ENCODE results near the gene UPF1.
A peak's percentile ranks its signal among the peaks of the same experiment; 100 is the strongest.

UPF1 gene

GRCh38 chr19:18889949-18890745, 58.4 kb downstream of the UPF1 start:
- H3K9ac ChIP-seq (ENCODE audit: low read length): no peak overlapping the region
- H3K9me3 ChIP-seq (ENCODE audit: low read length): no peaks in the 10 kb centered on the region
- no peak overlapping the region for H3K27ac ChIP-seq (ENCODE audit: low read depth, low read length)
- no peaks in the 10 kb centered on the region for H3K36me3 ChIP-seq (ENCODE audit: insufficient read depth, low read length)
- no peak overlapping the region for H3K4me3 ChIP-seq (ENCODE audit: low read depth in 1 of 2, low read length in 2 of 2)
- no peaks in the 10 kb centered on the region for H3K4me1 ChIP-seq (ENCODE audit: insufficient read depth, low read length)
- H3K27me3 ChIP-seq (ENCODE audit: control insufficient read depth in 1 of 2, insufficient read depth in 2 of 2, low read length in 2 of 2): peaks cover 8 to 21% of the 10 kb centered on the region in 2 donors

GRCh38 chr19:18893587-18894253, 62.0 kb downstream of the UPF1 start:
- no peaks in the 10 kb centered on the region for H3K9me3 ChIP-seq (ENCODE audit: low read length)
- H3K4me1 ChIP-seq (ENCODE audit: insufficient read depth, low read length): no peaks in the 10 kb centered on the region
- no peak overlapping the region for H3K27ac ChIP-seq (ENCODE audit: low read depth, low read length)
- peaks cover 8 to 39% of the 10 kb centered on the region in 2 donors for H3K27me3 ChIP-seq (ENCODE audit: control insufficient read depth in 1 of 2, insufficient read depth in 2 of 2, low read length in 2 of 2)
- no peak overlapping the region for H3K9ac ChIP-seq (ENCODE audit: low read length)
- H3K36me3 ChIP-seq (ENCODE audit: insufficient read depth, low read length): no peaks in the 10 kb centered on the region
- no peak overlapping the region for H3K4me3 ChIP-seq (ENCODE audit: low read depth in 1 of 2, low read length in 2 of 2)

GRCh38 chr19:18894254-18895037, 62.7 kb downstream of the UPF1 start:
- Histone ChIP-seq H3K4me1 (ENCODE audit: insufficient read depth, low read length) (no peaks in the 10 kb centered on the region), H3K9me3 (ENCODE audit: low read length) (no peaks in the 10 kb centered on the region), H3K9ac (ENCODE audit: low read length) (no peak overlapping the region), H3K4me3 (ENCODE audit: low read depth in 1 of 2, low read length in 2 of 2) (peak overlapping the region in 1 of 2 donors; percentile 41), H3K27me3 (ENCODE audit: control insufficient read depth in 1 of 2, insufficient read depth in 2 of 2, low read length in 2 of 2) (peaks cover 8 to 39% of the 10 kb centered on the region in 2 donors), H3K36me3 (ENCODE audit: insufficient read depth, low read length) (no peaks in the 10 kb centered on the region), H3K27ac (ENCODE audit: low read depth, low read length) (no peak overlapping the region)

DNA sequence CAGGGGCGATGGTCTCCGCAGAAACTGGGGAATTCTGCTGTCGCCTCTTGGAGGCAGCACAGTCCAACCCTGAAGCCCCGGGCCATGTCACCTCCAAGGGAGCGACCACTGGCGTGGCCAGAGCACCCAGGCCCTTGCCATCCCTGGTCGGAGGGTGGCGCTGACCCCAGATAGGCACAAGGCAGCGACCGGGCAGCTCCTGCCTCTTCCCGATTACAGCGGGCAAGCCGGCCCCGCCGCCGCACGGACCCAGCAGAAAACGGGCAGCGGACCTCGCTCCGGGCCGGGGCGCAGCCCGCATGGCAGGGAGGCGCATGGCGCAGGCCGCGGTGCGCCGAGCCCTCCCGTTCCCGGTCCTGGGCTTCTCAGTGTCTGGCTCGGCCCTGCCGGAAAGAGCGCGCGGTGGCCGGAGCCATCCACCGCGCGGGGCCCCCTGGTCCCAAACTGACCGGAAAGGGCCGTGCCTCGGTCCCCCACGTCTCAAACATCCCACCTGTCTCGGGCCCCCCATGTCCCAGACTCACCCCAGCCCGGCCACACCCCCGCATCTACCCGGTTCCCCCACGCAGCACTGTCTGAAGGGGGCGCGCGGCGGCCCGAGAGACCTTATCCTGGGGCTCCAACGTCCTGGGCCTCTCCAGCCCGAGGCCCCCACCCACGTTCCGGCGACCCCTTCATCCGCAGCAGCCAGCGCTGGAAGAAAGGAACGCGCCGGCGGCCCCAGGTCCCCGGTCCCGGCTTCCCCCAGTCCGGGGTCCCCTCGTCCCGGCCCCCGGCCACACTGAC, 63.5 kb downstream of the UPF1 start:
- Histone ChIP-seq H3K4me1 (ENCODE audit: insufficient read depth, low read length) (no peaks in the 10 kb centered on the region), H3K4me3 (ENCODE audit: low read depth in 1 of 2, low read length in 2 of 2) (peak overlapping the region; percentile 41 to 47), H3K27me3 (ENCODE audit: control insufficient read depth in 1 of 2, insufficient read depth in 2 of 2, low read length in 2 of 2) (peaks cover 8 to 39% of the 10 kb centered on the region in 2 donors), H3K36me3 (ENCODE audit: insufficient read depth, low read length) (no peaks in the 10 kb centered on the region), H3K9ac (ENCODE audit: low read length) (no peak overlapping the region), H3K27ac (ENCODE audit: low read depth, low read length) (no peak overlapping the region), H3K9me3 (ENCODE audit: low read length) (no peaks in the 10 kb centered on the region)

- Histone ChIP-seq H3K36me3 (ENCODE audit: insufficient read depth, low read length) (peaks cover 4% of the 10 kb centered on the region), H3K4me3 (ENCODE audit: low read depth in 1 of 2, low read length in 2 of 2) (peak within 1 kb of the TSS; percentile 41 to 47), H3K9ac (ENCODE audit: low read length) (no peak within 1 kb of the TSS), H3K27me3 (ENCODE audit: control insufficient read depth in 1 of 2, insufficient read depth in 2 of 2, low read length in 2 of 2) (peaks cover 8 to 39% of the 10 kb centered on the region in 2 donors), H3K27ac (ENCODE audit: low read depth, low read length) (no peak within 1 kb of the TSS), H3K9me3 (ENCODE audit: low read length) (no peaks in the 10 kb centered on the region), H3K4me1 (ENCODE audit: insufficient read depth, low read length) (no peaks in the 10 kb centered on the region)
Measured at GRCh38 chr19:18895824-18896341, 64.1 kb downstream of the UPF1 start, which contains the start of gene CERS1. Gene CERS1, minus strand, starts transcription at chr19:18896158. Its CDS starts 86 bp downstream, at chr19:18896072.

- Histone ChIP-seq H3K4me1 (ENCODE audit: insufficient read depth, low read length) (no peaks in the 10 kb centered on the region), H3K9ac (ENCODE audit: low read length) (no peak overlapping the region), H3K36me3 (ENCODE audit: insufficient read depth, low read length) (peaks cover 10% of the 10 kb centered on the region), H3K27me3 (ENCODE audit: control insufficient read depth in 1 of 2, insufficient read depth in 2 of 2, low read length in 2 of 2) (peaks cover 8 to 39% of the 10 kb centered on the region in 2 donors), H3K4me3 (ENCODE audit: low read depth in 1 of 2, low read length in 2 of 2) (no peak overlapping the region), H3K9me3 (ENCODE audit: low read length) (no peaks in the 10 kb centered on the region), H3K27ac (ENCODE audit: low read depth, low read length) (no peak overlapping the region)
Measured at GRCh38 chr19:18896421-18896841, 64.7 kb downstream of the UPF1 start.

DNA sequence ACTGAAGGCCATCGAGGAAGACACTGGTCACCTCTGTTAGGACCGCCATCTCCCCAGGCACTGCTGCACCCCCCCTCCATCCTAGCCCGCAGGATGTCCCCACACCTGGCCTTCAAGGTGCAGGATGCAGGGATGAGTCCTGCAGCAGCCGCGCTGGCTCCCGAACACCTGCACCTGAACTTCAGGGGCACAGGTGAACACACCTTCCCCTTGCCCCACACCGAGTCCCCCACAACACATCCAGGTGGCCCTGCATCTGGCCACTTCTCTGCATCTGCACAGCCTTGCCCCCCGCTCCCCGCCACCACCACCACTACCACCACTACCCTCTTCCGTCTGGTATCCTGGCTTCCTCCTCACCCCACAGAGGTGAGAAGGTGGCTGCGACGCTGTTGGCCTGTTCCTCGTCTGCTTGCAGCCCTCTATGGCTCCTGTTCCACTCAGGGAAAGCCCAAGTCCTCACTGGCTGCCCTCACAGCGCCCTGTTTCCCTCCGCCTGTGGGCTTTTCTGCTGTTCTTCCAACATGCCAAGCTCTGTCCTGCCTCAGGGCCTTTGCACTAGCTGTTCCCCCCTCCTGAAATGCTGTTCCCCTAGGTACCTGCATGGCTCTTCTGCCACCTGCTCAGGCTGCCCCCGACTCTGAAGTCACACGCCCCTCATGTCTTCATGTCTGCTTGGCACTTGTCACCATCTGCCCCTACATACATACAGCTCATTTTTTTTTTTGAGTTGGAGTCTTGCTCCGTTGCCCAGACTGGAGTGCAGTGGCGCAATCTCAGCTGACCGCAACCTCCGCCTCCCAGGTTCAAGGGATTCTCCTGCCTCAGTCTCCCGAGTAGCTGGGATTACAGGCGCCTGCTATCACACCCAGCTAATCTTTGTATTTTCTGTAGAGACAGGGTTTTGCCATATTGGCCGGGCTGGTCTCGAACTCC, 65.6 kb downstream of the UPF1 start:
- Histone ChIP-seq H3K27ac (ENCODE audit: low read depth, low read length) (no peak overlapping the region), H3K36me3 (ENCODE audit: insufficient read depth, low read length) (peaks cover 13% of the 10 kb centered on the region), H3K4me1 (ENCODE audit: insufficient read depth, low read length) (no peaks in the 10 kb centered on the region), H3K4me3 (ENCODE audit: low read depth in 1 of 2, low read length in 2 of 2) (no peak overlapping the region), H3K9ac (ENCODE audit: low read length) (no peak overlapping the region), H3K27me3 (ENCODE audit: control insufficient read depth in 1 of 2, insufficient read depth in 2 of 2, low read length in 2 of 2) (peaks cover 8 to 39% of the 10 kb centered on the region in 2 donors), H3K9me3 (ENCODE audit: low read length) (no peaks in the 10 kb centered on the region)

GRCh38 chr19:18898081-18898606, 66.4 kb downstream of the UPF1 start:
- no peak overlapping the region for H3K4me3 ChIP-seq (ENCODE audit: low read depth in 1 of 2, low read length in 2 of 2)
- H3K4me1 ChIP-seq (ENCODE audit: insufficient read depth, low read length): no peaks in the 10 kb centered on the region
- peaks cover 8 to 39% of the 10 kb centered on the region in 2 donors for H3K27me3 ChIP-seq (ENCODE audit: control insufficient read depth in 1 of 2, insufficient read depth in 2 of 2, low read length in 2 of 2)
- H3K36me3 ChIP-seq (ENCODE audit: insufficient read depth, low read length): peaks cover 13% of the 10 kb centered on the region
- no peak overlapping the region for H3K9ac ChIP-seq (ENCODE audit: low read length)
- no peak overlapping the region for H3K27ac ChIP-seq (ENCODE audit: low read depth, low read length)
- H3K9me3 ChIP-seq (ENCODE audit: low read length): no peaks in the 10 kb centered on the region

GRCh38 chr19:18898607-18899408, 67.0 kb downstream of the UPF1 start:
- Histone ChIP-seq H3K9me3 (ENCODE audit: low read length) (no peaks in the 10 kb centered on the region), H3K9ac (ENCODE audit: low read length) (no peak overlapping the region), H3K4me3 (ENCODE audit: low read depth in 1 of 2, low read length in 2 of 2) (no peak overlapping the region), H3K4me1 (ENCODE audit: insufficient read depth, low read length) (no peaks in the 10 kb centered on the region), H3K36me3 (ENCODE audit: insufficient read depth, low read length) (peaks cover 13% of the 10 kb centered on the region), H3K27ac (ENCODE audit: low read depth, low read length) (no peak overlapping the region), H3K27me3 (ENCODE audit: control insufficient read depth in 1 of 2, insufficient read depth in 2 of 2, low read length in 2 of 2) (peaks cover 8 to 32% of the 10 kb centered on the region in 2 donors)

Data from muscle layer of colon (tissue), 2 donors.